Ramos (cell line): ENCODE results near the gene TRAF6.
"Not testable (repeated sequence)": the region's sequence is repeated elsewhere in the genome, so short reads cannot be mapped to it uniquely, and the experiment has no call there.

Source experiments
- in situ Hi-C: fragments of 300-500 bp; cut with MboI; formaldehyde crosslinking; loops from one replicate; pipeline ENCODE4 v1.14.3; 2022; ENCODE audit warnings: low sequenced_read_pairs; ENCODE audit not compliant: unreplicated experiment

The TRAF6 gene

DNA sequence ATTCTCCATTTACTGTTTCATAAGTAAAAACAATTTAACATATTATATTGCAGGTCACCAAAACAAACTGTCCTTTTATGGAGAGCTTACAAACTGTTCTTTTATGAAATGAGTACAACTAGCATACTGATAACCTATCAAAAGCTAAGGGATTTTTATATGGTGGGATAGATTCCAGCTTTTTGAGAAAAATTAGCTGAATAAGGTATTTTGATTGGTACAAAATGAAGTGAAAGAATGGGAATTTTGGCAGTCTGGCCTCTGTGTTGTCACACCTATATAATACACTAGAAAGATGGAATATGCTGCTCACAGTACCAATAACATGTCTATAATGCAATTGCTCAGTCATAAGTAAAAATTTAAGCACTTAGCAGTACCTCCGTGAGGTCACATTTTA lies 11.4 kb downstream of the TRAF6 start:
- in situ Hi-C loops: loop anchor here (10.0 kb wide), 1 partner anchor 204 kb away; the partner anchor contains the start of gene PRR5L

DNA sequence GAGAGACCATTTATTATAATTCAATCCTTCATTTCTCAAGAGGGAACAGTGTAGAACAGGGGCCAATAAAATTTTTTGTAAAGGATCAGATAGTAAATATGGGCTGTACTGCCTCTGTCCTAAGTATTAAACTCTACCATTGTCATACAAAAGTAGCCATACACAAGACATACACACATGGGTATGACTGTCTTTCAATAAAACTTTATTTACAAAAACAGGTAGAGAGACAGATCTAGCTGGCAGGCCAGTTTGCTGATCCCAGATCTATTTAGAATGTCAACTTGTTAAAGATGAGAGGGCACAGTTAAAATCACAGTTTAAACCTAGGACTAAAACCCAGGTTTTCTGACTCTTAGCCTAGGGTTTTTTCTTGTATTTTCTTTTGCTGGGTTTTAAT lies 16.7 kb downstream of the TRAF6 start:
- in situ Hi-C loops: loop anchor here (10.0 kb wide), 1 partner anchor 199 kb away; the partner anchor contains the start of gene PRR5L

GRCh38 chr11:36492724-36493304 lies 17.3 kb downstream of the TRAF6 start:
- in situ Hi-C loops: loop anchor here (10.0 kb wide), 1 partner anchor 198 kb away; the partner anchor contains the start of gene PRR5L

DNA sequence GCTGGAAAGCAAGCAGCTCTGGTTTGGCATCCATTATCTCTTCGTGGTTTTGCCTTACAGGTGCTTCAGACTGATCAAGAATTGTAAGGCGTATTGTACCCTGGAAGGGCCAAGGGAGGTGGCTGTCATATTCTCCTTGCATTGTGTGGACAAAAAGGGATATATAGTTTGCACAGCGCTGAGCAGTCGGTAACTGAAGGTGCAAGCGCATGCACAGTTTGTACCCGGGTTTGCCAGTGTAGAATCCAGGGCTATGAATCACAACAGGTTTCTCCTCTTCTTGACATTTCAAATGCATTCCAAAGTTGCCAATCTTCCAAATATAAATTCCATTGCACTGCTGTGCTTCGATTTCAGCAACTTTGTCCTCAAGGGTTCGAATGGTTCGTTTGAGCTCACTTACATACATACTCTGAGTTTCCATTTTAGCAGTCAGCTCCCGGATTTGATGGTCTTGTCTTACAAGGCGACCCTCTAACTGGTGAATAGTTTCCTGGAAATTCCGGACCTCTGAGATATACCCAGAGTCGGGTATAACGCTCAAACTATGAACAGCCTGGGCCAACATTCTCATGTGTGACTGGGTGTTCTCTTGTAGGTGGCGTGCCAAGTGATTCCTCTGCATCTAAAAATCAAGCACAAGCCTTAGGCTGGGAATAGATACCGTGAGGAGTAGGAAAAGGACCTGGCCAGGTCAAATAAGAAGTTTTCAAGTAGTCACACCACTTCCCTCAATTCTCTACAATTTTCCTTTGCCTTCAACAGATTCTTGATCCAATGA lies 19.9 kb downstream of the TRAF6 start:
- in situ Hi-C loops: loop anchor here (10.0 kb wide), 1 partner anchor 195 kb away; the partner anchor contains the start of gene PRR5L

DNA sequence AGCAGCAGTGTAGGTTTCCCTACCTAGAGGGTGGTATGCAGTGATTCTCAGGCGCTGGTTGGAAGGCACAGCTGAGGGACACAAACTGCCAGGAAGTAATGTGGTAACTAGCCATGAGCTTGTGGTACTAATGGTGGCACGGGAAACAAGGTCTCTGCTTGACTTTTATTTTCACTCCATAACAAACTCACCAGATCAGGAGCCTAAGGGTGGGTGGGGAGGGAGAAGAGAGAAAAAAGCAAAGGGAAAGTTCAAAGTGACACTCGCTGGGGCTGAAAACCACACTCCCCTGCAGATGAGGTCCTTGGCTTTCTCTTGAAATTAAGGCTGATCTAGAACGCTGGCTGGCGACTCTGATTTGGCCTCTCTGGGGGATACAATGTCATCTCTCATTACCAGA lies 22.0 kb downstream of the TRAF6 start:
- in situ Hi-C loops: no loop called here

GRCh38 chr11:36487619-36488018 lies 22.5 kb downstream of the TRAF6 start:
- in situ Hi-C loops: no loop called here

DNA sequence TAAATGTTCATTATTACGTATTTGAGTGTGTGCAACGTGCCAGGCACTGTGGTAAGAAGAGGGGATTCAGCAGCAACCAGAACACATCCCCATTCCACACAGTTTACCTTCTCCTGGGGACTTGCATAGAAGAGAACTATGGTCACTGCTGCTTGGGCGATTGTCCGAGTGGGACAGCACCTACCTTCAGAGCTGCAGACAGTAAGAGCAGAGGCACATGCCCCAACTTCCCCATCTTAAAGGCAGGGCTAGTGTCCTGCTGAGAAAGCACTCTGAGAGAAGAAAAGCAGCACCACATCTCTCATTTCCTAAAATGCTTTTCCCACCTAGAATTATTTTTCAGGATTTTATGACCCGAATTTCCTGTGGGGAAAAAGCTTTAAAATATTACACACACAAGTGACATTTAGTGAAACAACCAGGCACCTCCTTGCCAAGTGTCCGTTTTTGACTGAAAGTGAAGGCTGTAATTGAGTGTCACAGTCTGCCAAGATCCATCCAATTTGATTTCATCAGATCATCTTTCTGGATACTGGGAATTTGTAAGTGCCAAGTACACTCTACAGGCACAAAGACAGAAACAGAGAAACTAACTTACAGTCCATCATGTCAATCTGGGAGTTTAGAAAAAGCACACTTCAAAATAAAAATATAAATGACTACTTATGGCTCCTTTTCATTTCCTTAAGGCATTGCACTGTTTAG lies 24.6 kb downstream of the TRAF6 start:
- in situ Hi-C loops: no loop called here

DNA sequence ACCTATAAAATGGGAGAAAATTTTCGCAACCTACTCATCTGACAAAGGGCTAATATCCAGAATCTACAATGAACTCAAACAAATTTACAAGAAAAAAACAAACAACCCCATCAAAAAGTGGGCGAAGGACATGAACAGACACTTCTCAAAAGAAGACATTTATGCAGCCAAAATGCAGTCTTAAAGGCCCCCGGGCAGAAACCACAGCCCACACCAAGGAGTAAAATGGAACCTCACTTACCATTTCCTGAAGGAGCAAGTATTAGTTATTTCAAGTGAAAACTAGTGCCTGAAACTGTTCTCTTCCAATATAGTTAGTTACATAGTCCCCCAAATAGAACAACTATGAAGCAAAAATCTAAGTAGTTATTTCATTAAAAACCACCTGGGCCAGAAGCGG lies 27.0 kb downstream of the TRAF6 start:
- in situ Hi-C loops: not testable (repeated sequence)

DNA sequence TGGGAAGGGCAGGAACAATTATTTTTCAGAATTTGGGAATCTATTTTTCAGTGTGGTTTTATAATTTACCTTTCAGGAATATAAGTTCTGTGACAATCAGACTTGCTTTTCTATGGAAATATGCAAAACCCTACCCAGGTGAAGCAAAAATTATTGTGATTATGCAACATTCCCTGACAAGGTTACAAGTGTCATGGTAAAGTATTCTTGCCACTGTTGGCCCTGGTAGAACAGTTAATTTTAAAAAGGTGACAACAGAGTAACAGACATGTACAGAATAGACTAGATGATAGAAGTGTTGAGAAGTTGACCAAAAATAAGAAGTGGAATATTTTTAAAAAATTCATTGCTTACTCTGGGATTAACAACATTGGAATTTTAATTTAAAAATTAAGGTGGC lies 29.2 kb downstream of the TRAF6 start:
- in situ Hi-C loops: no loop called here

- in situ Hi-C loops: no loop called here
Observed at GRCh38 chr11:36478700-36479329, 31.3 kb downstream of the TRAF6 start.

DNA sequence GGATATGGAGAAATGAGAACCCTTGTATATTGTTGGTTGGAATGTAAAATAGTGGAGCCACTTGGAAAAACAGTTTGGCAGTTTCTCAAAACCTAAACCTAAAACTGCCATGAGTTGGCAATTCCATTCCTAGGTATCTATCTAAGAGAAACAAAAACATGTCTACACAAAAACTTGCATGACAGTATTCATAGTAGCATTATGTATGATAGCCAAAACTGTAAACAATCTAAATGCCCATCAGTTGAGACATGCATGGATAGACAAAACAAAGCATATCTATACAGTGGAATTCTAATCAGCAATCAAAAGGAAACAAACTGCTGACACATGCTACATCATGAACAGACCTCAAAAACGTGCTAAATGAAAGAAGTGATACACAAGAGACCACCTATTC lies 34.9 kb downstream of the TRAF6 start:
- in situ Hi-C loops: no loop called here

GRCh38 chr11:36471577-36471976 lies 38.5 kb downstream of the TRAF6 start:
- in situ Hi-C loops: no loop called here

- in situ Hi-C loops: loop anchor here (10.0 kb wide), 1 partner anchor 165 kb away; no protein-coding TSS in a partner anchor
Observed at GRCh38 chr11:36469881-36470802, 39.9 kb downstream of the TRAF6 start.

DNA sequence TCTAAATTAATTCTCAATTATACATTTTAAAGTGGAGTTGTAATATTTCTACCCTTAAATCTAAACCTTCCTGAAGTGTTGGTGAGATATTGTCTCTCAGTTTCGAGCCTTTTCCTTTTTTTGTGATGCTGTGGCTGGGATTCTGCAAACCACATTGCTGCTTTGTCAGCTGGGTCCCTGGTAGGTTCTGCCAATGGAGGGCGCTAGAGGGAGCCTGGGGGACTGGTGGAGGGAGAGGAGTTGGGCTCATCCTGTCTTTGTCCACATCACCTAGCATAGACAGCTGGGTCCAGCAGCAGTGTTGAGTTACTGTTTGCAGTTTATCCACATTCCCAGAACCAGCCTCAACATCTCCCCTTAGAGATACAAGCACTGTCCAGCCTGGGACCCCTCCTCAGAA lies 41.0 kb downstream of the TRAF6 start:
- in situ Hi-C loops: loop anchor here (10.0 kb wide), 1 partner anchor 164 kb away; no protein-coding TSS in a partner anchor

DNA sequence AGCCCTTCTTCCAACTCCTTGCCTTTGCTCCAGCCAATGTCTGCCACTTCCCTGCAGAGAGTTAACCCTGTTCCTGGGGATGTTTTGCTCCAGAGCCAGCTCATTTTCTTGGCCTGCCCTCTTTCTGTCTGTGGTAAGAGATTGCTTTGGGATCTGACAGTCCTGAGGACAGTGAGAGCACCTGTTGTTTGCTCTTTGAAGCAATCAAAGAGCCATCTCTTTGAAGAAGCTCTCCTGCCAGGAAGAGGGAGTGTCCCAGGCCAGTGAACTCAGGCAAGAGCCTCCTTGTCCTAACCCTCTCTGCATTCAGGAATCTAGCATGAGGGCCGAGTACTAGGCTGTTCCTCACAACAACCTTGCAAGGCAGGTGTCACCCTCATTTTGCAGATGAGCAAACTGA lies 42.2 kb downstream of the TRAF6 start:
- in situ Hi-C loops: loop anchor here (10.0 kb wide), 1 partner anchor 163 kb away; no protein-coding TSS in a partner anchor

GRCh38 chr11:36467012-36467411 lies 43.1 kb downstream of the TRAF6 start:
- in situ Hi-C loops: loop anchor here (10.0 kb wide), 1 partner anchor 162 kb away; no protein-coding TSS in a partner anchor

DNA sequence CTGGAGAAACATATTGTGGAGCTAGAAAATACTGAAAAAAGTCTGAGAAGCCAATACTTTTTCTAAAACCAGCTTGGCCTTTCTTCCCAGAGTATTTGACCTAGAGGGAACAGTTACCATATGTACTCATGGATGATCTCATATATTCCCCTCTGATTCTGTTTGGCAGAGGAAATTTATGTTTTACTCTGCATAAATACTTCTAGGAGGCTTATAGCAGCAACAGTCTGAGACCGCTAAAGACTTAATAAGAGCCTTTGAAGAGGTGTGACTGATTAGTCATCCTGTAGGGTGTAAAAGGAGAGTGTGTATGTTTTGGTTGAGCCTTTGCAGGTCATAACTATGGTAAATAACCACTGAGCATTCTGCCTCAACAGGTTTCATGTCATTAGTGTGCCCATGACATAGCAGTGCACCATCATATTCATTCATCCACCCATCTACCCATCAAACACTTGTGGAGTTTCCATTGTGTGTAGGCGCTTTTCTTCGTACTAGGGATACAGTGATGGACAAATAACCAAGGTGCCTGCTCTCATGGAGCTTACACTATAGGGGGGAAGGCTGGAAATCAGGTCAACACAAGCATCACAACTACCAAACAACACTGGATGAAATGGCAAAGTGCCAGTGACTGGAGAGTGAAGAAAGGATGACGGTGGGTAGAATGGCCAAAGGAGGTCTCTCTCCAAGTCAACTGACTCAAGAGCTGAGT lies 44.5 kb downstream of the TRAF6 start:
- in situ Hi-C loops: loop anchor here (10.0 kb wide), 1 partner anchor 161 kb away; no protein-coding TSS in a partner anchor

- in situ Hi-C loops: loop anchor here (10.0 kb wide), 1 partner anchor 160 kb away; no protein-coding TSS in a partner anchor
Observed at GRCh38 chr11:36464720-36465119, 45.4 kb downstream of the TRAF6 start.
